Mucosa of descending colon (tissue), 3 donors: Measurements from ENCODE around the gene ABHD11. TPM values are rescaled to one million over a fixed set of nuclear protein-coding genes. Genes with fewer than 3 reads are reported as not detected.

Experiments used
- ATAC-seq: fragments of 200-7000 bp; cut with Tn5 transposase; one replicate; pipeline ENCODE4 v1.9.1; 2020; ENCODE audit warnings: mild to moderate bottlenecking, moderate library complexity
- DNase-seq, 3 donors: peaks; one replicate each; pipeline ENCODE4 v3.0.0-alpha.2; 2020
- H3K36me3 ChIP-seq: fragments of 200-600 bp; one replicate; pipeline ENCODE4 v1.8.0; 2021; ENCODE audit warnings: low read depth, mild to moderate bottlenecking
- H3K4me1 ChIP-seq: fragments of 200-600 bp; one replicate; pipeline ENCODE4 v1.8.0; 2021; ENCODE audit warnings: low read depth, mild to moderate bottlenecking
- H3K4me3 ChIP-seq: fragments of 200-600 bp; one replicate; pipeline ENCODE4 v1.8.0; 2021; ENCODE audit warnings: mild to moderate bottlenecking
- H3K9me3 ChIP-seq: fragments of 200-600 bp; one replicate; pipeline ENCODE4 v1.8.0; 2021; ENCODE audit warnings: mild to moderate bottlenecking
- CTCF ChIP-seq: fragments of 200-600 bp; IDR thresholded peaks from one replicate; pipeline ENCODE4 v1.8.0; 2022; ENCODE audit warnings: antibody characterized with exemption, mild to moderate bottlenecking
- intact Hi-C, 2 donors: fragments of 100-400 bp; cut with DNase I in 1 of 2; cut with micrococcal nuclease in 1 of 2; formaldehyde crosslinking; loops; one replicate each; pipeline versions ENCODE4 v1.11.0 to v1.11.1; 2022; cut with DNase I, micrococcal nuclease
- total RNA-seq, 3 donors: library from RNA; stranded (reverse); fragmentation: NEBNext Ultra II Directional in 2 of 3; extraction: Animal tissue kit (Norgen Biotek cat#: 25700) in 2 of 3; gene quantifications; one replicate each; pipeline versions ENCODE4 v1.2.1 to v1.2.4, GENCODE V29; 2021 to 2023
- donor health status: DM: no; HTN: no; CAD: no; lungs with moderate emphysema.
- donor health status: DM: no; HTN: no; CAD: no.
- donor health status: DM: no; HTN: yes; CAD: no.

The ABHD11 gene
- total RNA-seq, 3 donors from 2014 or later: 55.3 to 115 (median 97.3) TPM

GRCh38 chr7:73749931-73750776 lies 11.6 kb upstream of the ABHD11 start:
- intact Hi-C loops: no loop called here
- TF ChIP-seq CTCF: no peak
- ATAC-seq: peak; percentile 80
- peak in 1 of 3 donors; percentile 68 for DNase-seq
- H3K9me3 ChIP-seq: no peaks in the 10 kb centered on the region
- no peaks in the 10 kb centered on the region for H3K36me3 ChIP-seq
- peaks cover 17% of the 10 kb centered on the region for H3K4me1 ChIP-seq
- no peak overlapping the region for H3K4me3 ChIP-seq

- intact Hi-C loops: no loop called here
- Histone ChIP-seq H3K36me3 (no peaks in the 10 kb centered on the region), H3K4me3 (no peak overlapping the region), H3K9me3 (no peaks in the 10 kb centered on the region), H3K4me1 (peaks cover 39% of the 10 kb centered on the region)
- TF ChIP-seq CTCF: no peak
- ATAC-seq: no peak
- no peak for DNase-seq
These were observed 7.8 kb upstream of the ABHD11 start for GRCh38 chr7:73746378-73746777.

- no peaks in the 10 kb centered on the region for H3K9me3 ChIP-seq
- H3K36me3 ChIP-seq: no peaks in the 10 kb centered on the region
- intact Hi-C loops: no loop called here
- ATAC-seq (peak; percentile 74), DNase-seq (peak; percentile 97 to 98 (median 97))
- TF ChIP-seq CTCF: no peak
- peaks cover 36% of the 10 kb centered on the region for H3K4me1 ChIP-seq
- H3K4me3 ChIP-seq: no peak overlapping the region
These were observed 4.4 kb upstream of the ABHD11 start for GRCh38 chr7:73742753-73743641.

GRCh38 chr7:73742338-73742752 lies 3.7 kb upstream of the ABHD11 start:
- TF ChIP-seq CTCF: no peak
- Histone ChIP-seq H3K4me3 (no peak overlapping the region), H3K4me1 (peaks cover 43% of the 10 kb centered on the region), H3K9me3 (no peaks in the 10 kb centered on the region), H3K36me3 (no peaks in the 10 kb centered on the region)
- DNase-seq (peak; percentile 56 to 62 (median 58)), ATAC-seq (no peak)
- intact Hi-C loops: no loop called here

- ATAC-seq (no peak), DNase-seq (no peak)
- Histone ChIP-seq H3K4me1 (peaks cover 50% of the 10 kb centered on the region), H3K36me3 (no peaks in the 10 kb centered on the region), H3K4me3 (no peak overlapping the region), H3K9me3 (no peaks in the 10 kb centered on the region)
- TF ChIP-seq CTCF: no peak
- intact Hi-C loops: no loop called here
These were observed 3.0 kb upstream of the ABHD11 start for GRCh38 chr7:73741600-73741999.
